DND-41 (cell line): ENCODE measurements around the gene MAPK8IP1.

Experiments
- CTCF ChIP-seq: IDR thresholded peaks from 2 replicates; pipeline ENCODE4 v1.5.1; 2012; ENCODE audit warnings: borderline replicate concordance, low read length, moderate library complexity, mild to moderate bottlenecking; ENCODE audit not compliant: poor library complexity, severe bottlenecking; ENCODE audit errors: extremely low read depth
- EZH2 ChIP-seq: IDR thresholded peaks from 3 replicates; pipeline ENCODE4 v1.6.1; 2012; ENCODE audit warnings: borderline replicate concordance, low read depth, mild to moderate bottlenecking, moderate library complexity, low read length, inconsistent platforms; ENCODE audit not compliant: severe bottlenecking

GRCh38 chr11:45937916-45938315 is 52.5 kb downstream of the MAPK8IP1 start:
- TF ChIP-seq CTCF (no peak), EZH2 (no peak)
